K562 (cell line): Measurements from ENCODE around the gene OSBPL1A. TPM values are rescaled to one million over a fixed set of nuclear protein-coding genes. Genes with fewer than 3 reads are reported as not detected.

Source experiments
- POLR2B ChIP-seq: fragments of 450-650 bp; IDR thresholded peaks from 2 replicates; pipeline ENCODE4 v1.6.1; 2018; ENCODE audit warnings: low read depth; ENCODE audit not compliant: partially characterized antibody
- polyA plus RNA-seq, 8 experiments: library from polyadenylated mRNA; depleted of rRNA in 4 of 8; stranded (reverse) in 5 of 8; unstranded in 3 of 8; fragments of >200 nt; fragmentation: Nextera tagmentation in 2 of 8; fragmentation: Illumina TruSeq in 1 of 8; extraction: Ambion mirVana in 2 of 8; extraction: Trizol in 1 of 8; gene quantifications; 2 replicates each; pipeline versions ENCODE4 v1.2.1 to v1.2.3, GENCODE V29; 2011 to 2014; ENCODE audit warnings: inconsistent platforms in 1 of 8, missing spikeins in 1 of 8
- total RNA-seq, 7 experiments: library from RNA; depleted of rRNA in 6 of 7; stranded (reverse); fragments of >200 nt in 6 of 7; fragmentation: Illumina TruSeq in 2 of 7; extraction: Trizol in 2 of 7; gene quantifications; 2 replicates each; pipeline versions ENCODE4 v1.2.1 to v1.2.3, GENCODE V29; 2011 to 2021; ENCODE audit warnings: low replicate concordance in 1 of 7
- TF ChIP-seq, protein P1 (sequence below): fragments of 450-650 bp; IDR thresholded peaks from 2 replicates; pipeline ENCODE4 v1.6.1; 2016; ENCODE audit warnings: mild to moderate bottlenecking, moderate library complexity
- TF ChIP-seq, protein P2 (sequence below): fragments of 450-650 bp; IDR thresholded peaks from 2 replicates; pipeline ENCODE4 v1.6.1; 2016; ENCODE audit warnings: low read depth
- TF ChIP-seq, protein P3 (sequence below): fragments of 250-450 bp; sonication (Bioruptor Pico); IDR thresholded peaks from 2 replicates; pipeline ENCODE4 v1.5.1; 2021; ENCODE audit warnings: mild to moderate bottlenecking

Gene OSBPL1A
- total and polyA plus RNA-seq, 9 of the 15 experiments (the other 6 are each of a cell fraction or from before 2014, with no cell fraction given): 0.40 to 0.49 TPM; not detected in 7

DNA sequence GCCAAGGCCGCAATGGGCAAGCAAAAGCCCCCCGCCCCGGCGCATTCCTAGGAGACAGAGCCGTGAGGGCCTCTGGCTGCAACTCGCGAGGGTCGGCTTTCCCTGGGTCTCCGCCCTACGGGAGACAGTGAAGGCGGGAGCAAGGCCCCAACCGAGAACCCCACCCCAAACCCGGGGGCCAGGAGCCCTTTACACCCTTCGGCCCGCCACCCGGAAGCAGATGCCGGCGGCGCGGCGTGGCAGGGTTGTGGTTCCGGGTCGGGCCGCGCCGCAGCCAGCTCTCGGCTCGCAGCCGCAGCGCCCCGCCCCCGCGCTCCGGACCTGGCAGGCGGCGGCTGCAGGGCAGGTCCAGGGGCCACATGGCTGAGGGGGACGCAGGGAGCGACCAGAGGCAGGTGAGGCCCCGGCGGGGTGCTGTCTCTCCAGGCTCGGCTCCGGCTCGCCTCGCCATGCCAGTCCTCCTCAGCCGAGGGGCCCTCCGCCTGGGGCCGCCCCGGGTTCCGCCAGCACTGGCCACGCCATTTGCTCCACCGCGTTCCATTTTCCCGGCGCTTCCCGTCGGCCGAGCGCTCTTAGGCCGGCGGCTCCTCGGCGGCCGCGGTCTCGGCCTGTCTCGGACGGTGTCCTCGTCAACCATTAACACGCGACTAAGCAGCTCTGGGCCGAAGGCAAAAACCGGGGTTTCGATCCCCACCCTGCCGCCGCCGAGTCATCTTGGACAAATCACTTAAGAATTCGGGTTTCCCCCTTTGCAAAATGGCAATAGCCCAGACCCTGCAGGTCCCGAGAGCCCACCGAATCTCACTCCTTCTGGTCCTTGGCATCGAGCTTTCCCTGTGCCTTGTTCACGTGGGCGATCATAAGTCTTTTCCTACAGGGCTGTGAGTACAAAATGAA, 29.0 kb upstream of the OSBPL1A start, which contains the start of gene IMPACT (continued):
- TF ChIP-seq, protein P1, sequence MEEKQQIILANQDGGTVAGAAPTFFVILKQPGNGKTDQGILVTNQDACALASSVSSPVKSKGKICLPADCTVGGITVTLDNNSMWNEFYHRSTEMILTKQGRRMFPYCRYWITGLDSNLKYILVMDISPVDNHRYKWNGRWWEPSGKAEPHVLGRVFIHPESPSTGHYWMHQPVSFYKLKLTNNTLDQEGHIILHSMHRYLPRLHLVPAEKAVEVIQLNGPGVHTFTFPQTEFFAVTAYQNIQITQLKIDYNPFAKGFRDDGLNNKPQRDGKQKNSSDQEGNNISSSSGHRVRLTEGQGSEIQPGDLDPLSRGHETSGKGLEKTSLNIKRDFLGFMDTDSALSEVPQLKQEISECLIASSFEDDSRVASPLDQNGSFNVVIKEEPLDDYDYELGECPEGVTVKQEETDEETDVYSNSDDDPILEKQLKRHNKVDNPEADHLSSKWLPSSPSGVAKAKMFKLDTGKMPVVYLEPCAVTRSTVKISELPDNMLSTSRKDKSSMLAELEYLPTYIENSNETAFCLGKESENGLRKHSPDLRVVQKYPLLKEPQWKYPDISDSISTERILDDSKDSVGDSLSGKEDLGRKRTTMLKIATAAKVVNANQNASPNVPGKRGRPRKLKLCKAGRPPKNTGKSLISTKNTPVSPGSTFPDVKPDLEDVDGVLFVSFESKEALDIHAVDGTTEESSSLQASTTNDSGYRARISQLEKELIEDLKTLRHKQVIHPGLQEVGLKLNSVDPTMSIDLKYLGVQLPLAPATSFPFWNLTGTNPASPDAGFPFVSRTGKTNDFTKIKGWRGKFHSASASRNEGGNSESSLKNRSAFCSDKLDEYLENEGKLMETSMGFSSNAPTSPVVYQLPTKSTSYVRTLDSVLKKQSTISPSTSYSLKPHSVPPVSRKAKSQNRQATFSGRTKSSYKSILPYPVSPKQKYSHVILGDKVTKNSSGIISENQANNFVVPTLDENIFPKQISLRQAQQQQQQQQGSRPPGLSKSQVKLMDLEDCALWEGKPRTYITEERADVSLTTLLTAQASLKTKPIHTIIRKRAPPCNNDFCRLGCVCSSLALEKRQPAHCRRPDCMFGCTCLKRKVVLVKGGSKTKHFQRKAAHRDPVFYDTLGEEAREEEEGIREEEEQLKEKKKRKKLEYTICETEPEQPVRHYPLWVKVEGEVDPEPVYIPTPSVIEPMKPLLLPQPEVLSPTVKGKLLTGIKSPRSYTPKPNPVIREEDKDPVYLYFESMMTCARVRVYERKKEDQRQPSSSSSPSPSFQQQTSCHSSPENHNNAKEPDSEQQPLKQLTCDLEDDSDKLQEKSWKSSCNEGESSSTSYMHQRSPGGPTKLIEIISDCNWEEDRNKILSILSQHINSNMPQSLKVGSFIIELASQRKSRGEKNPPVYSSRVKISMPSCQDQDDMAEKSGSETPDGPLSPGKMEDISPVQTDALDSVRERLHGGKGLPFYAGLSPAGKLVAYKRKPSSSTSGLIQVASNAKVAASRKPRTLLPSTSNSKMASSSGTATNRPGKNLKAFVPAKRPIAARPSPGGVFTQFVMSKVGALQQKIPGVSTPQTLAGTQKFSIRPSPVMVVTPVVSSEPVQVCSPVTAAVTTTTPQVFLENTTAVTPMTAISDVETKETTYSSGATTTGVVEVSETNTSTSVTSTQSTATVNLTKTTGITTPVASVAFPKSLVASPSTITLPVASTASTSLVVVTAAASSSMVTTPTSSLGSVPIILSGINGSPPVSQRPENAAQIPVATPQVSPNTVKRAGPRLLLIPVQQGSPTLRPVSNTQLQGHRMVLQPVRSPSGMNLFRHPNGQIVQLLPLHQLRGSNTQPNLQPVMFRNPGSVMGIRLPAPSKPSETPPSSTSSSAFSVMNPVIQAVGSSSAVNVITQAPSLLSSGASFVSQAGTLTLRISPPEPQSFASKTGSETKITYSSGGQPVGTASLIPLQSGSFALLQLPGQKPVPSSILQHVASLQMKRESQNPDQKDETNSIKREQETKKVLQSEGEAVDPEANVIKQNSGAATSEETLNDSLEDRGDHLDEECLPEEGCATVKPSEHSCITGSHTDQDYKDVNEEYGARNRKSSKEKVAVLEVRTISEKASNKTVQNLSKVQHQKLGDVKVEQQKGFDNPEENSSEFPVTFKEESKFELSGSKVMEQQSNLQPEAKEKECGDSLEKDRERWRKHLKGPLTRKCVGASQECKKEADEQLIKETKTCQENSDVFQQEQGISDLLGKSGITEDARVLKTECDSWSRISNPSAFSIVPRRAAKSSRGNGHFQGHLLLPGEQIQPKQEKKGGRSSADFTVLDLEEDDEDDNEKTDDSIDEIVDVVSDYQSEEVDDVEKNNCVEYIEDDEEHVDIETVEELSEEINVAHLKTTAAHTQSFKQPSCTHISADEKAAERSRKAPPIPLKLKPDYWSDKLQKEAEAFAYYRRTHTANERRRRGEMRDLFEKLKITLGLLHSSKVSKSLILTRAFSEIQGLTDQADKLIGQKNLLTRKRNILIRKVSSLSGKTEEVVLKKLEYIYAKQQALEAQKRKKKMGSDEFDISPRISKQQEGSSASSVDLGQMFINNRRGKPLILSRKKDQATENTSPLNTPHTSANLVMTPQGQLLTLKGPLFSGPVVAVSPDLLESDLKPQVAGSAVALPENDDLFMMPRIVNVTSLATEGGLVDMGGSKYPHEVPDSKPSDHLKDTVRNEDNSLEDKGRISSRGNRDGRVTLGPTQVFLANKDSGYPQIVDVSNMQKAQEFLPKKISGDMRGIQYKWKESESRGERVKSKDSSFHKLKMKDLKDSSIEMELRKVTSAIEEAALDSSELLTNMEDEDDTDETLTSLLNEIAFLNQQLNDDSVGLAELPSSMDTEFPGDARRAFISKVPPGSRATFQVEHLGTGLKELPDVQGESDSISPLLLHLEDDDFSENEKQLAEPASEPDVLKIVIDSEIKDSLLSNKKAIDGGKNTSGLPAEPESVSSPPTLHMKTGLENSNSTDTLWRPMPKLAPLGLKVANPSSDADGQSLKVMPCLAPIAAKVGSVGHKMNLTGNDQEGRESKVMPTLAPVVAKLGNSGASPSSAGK: peak; percentile 85
- TF ChIP-seq POLR2B: peak; percentile 49
- TF ChIP-seq, protein P2, sequence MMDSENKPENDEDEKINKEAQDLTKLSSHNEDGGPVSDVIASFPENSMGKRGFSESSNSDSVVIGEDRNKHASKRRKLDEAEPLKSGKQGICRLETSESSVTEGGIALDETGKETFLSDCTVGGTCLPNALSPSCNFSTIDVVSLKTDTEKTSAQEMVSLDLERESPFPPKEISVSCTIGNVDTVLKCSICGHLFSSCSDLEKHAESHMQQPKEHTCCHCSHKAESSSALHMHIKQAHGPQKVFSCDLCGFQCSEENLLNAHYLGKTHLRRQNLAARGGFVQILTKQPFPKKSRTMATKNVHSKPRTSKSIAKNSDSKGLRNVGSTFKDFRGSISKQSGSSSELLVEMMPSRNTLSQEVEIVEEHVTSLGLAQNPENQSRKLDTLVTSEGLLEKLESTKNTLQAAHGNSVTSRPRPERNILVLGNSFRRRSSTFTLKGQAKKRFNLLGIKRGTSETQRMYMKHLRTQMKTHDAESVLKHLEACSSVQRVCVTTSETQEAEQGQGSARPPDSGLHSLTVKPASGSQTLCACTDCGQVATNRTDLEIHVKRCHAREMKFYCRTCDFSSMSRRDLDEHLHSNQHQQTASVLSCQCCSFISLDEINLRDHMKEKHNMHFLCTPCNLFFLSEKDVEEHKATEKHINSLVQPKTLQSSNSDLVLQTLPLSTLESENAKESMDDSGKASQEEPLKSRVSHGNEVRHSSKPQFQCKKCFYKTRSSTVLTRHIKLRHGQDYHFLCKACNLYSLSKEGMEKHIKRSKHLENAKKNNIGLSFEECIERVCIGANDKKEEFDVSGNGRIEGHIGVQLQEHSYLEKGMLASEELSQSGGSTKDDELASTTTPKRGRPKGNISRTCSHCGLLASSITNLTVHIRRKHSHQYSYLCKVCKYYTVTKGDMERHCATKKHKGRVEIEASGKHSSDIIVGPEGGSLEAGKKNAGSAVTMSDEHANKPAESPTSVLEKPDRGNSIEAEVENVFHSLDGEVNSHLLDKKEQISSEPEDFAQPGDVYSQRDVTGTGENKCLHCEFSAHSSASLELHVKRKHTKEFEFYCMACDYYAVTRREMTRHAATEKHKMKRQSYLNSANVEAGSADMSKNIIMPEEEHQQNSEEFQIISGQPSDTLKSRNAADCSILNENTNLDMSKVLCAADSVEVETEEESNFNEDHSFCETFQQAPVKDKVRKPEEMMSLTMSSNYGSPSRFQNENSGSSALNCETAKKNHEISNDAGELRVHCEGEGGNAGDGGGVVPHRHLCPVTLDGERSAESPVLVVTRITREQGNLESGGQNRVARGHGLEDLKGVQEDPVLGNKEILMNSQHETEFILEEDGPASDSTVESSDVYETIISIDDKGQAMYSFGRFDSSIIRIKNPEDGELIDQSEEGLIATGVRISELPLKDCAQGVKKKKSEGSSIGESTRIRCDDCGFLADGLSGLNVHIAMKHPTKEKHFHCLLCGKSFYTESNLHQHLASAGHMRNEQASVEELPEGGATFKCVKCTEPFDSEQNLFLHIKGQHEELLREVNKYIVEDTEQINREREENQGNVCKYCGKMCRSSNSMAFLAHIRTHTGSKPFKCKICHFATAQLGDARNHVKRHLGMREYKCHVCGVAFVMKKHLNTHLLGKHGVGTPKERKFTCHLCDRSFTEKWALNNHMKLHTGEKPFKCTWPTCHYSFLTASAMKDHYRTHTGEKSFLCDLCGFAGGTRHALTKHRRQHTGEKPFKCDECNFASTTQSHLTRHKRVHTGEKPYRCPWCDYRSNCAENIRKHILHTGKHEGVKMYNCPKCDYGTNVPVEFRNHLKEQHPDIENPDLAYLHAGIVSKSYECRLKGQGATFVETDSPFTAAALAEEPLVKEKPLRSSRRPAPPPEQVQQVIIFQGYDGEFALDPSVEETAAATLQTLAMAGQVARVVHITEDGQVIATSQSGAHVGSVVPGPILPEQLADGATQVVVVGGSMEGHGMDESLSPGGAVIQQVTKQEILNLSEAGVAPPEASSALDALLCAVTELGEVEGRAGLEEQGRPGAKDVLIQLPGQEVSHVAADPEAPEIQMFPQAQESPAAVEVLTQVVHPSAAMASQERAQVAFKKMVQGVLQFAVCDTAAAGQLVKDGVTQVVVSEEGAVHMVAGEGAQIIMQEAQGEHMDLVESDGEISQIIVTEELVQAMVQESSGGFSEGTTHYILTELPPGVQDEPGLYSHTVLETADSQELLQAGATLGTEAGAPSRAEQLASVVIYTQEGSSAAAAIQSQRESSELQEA: no peak
- TF ChIP-seq, protein P3, sequence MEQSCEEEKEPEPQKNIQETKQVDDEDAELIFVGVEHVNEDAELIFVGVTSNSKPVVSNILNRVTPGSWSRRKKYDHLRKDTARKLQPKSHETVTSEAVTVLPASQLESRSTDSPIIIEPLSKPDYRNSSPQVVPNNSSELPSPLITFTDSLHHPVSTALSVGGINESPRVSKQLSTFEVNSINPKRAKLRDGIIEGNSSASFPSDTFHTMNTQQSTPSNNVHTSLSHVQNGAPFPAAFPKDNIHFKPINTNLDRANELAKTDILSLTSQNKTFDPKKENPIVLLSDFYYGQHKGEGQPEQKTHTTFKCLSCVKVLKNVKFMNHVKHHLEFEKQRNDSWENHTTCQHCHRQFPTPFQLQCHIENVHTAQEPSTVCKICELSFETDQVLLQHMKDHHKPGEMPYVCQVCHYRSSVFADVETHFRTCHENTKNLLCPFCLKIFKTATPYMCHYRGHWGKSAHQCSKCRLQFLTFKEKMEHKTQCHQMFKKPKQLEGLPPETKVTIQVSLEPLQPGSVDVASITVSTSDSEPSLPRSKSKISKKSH: no peak
